NOMO-1 treated with dmso at 0.1 percent for 144 hours (cell line): ENCODE data around the gene ANKRD53.
"Not testable (repeated sequence)": the region's sequence is repeated elsewhere in the genome, so short reads cannot be mapped to it uniquely, and the experiment has no call there.

Experiments used
- DNase-seq: peaks from one replicate; lab custom pipeline; 2025; ENCODE audit not compliant: unreplicated experiment; lab: John Stamatoyannopoulos, UW

The ANKRD53 gene

GRCh38 chr2:70988151-70988550 is 9.7 kb downstream of the ANKRD53 start:
- DNase-seq, result no peak

- no peak for DNase-seq
Measured at GRCh38 chr2:70988726-70989648, 10.6 kb downstream of the ANKRD53 start.

- no peak for DNase-seq
Measured at GRCh38 chr2:70990216-70990615, 11.8 kb downstream of the ANKRD53 start.

GRCh38 chr2:70991142-70991541 is 12.7 kb downstream of the ANKRD53 start:
- DNase-seq, result no peak

- no peak for DNase-seq
Measured at GRCh38 chr2:70991742-70992141, 13.3 kb downstream of the ANKRD53 start.

- DNase-seq, result no peak
Measured at GRCh38 chr2:70992945-70993853, 14.8 kb downstream of the ANKRD53 start.

- no peak for DNase-seq
Measured at GRCh38 chr2:70994009-70994698, 15.7 kb downstream of the ANKRD53 start.

- DNase-seq, result peak; percentile 83
Measured at GRCh38 chr2:70994699-70995425, 16.4 kb downstream of the ANKRD53 start, which contains the start of gene TEX261. Gene TEX261 (minus strand): TSS chr2:70994873. CDS start chr2:70994757, 116 bp downstream.

- DNase-seq, result no peak
Measured at GRCh38 chr2:70995426-70995729, 16.9 kb downstream of the ANKRD53 start.

GRCh38 chr2:70998885-70999284 is 20.5 kb downstream of the ANKRD53 start:
- DNase-seq, result not testable (repeated sequence)

- DNase-seq, result no peak
Measured at GRCh38 chr2:70999362-70999761, 20.9 kb downstream of the ANKRD53 start.

- DNase-seq, result not testable (repeated sequence)
Measured at GRCh38 chr2:70999931-71000330, 21.5 kb downstream of the ANKRD53 start.

GRCh38 chr2:71000780-71001591 is 22.6 kb downstream of the ANKRD53 start:
- DNase-seq, result peak; percentile 48

- DNase-seq, result no peak
Measured at GRCh38 chr2:71001592-71001927, 23.1 kb downstream of the ANKRD53 start.

- DNase-seq, result no peak
Measured at GRCh38 chr2:71001981-71002570, 23.6 kb downstream of the ANKRD53 start.

GRCh38 chr2:71003396-71003795 is 25.0 kb downstream of the ANKRD53 start:
- DNase-seq, result no peak

- DNase-seq, result no peak
Measured at GRCh38 chr2:71003966-71004755, 25.7 kb downstream of the ANKRD53 start.

- no peak for DNase-seq
Measured at GRCh38 chr2:71004857-71005256, 26.4 kb downstream of the ANKRD53 start.
